Mucosa of descending colon (tissue), 3 donors: Measurements from ENCODE around the gene GOLGA6D. TPM values are rescaled to one million over a fixed set of nuclear protein-coding genes. Genes with fewer than 3 reads are reported as not detected.
A peak's percentile ranks its signal among the peaks of the same experiment; 100 is the strongest.
"Not testable (repeated sequence)": the region's sequence is repeated elsewhere in the genome, so short reads cannot be mapped to it uniquely, and the experiment has no call there.

Experiments
- ATAC-seq: fragments of 200-7000 bp; cut with Tn5 transposase; one replicate; pipeline ENCODE4 v1.9.1; 2020; ENCODE audit warnings: mild to moderate bottlenecking, moderate library complexity
- DNase-seq, 3 donors: peaks; one replicate each; pipeline ENCODE4 v3.0.0-alpha.2; 2020
- H3K36me3 ChIP-seq: fragments of 200-600 bp; one replicate; pipeline ENCODE4 v1.8.0; 2021; ENCODE audit warnings: low read depth, mild to moderate bottlenecking
- H3K4me1 ChIP-seq: fragments of 200-600 bp; one replicate; pipeline ENCODE4 v1.8.0; 2021; ENCODE audit warnings: low read depth, mild to moderate bottlenecking
- H3K4me3 ChIP-seq: fragments of 200-600 bp; one replicate; pipeline ENCODE4 v1.8.0; 2021; ENCODE audit warnings: mild to moderate bottlenecking
- H3K9me3 ChIP-seq: fragments of 200-600 bp; one replicate; pipeline ENCODE4 v1.8.0; 2021; ENCODE audit warnings: mild to moderate bottlenecking
- CTCF ChIP-seq: fragments of 200-600 bp; IDR thresholded peaks from one replicate; pipeline ENCODE4 v1.8.0; 2022; ENCODE audit warnings: antibody characterized with exemption, mild to moderate bottlenecking
- intact Hi-C, 2 donors: fragments of 100-400 bp; cut with DNase I in 1 of 2; cut with micrococcal nuclease in 1 of 2; formaldehyde crosslinking; loops; one replicate each; pipeline versions ENCODE4 v1.11.0 to v1.11.1; 2022; cut with DNase I, micrococcal nuclease
- total RNA-seq, 3 donors: library from RNA; stranded (reverse); fragmentation: NEBNext Ultra II Directional in 2 of 3; extraction: Animal tissue kit (Norgen Biotek cat#: 25700) in 2 of 3; gene quantifications; one replicate each; pipeline versions ENCODE4 v1.2.1 to v1.2.4, GENCODE V29; 2021 to 2023
- donor health status: DM: no; HTN: no; CAD: no; lungs with moderate emphysema.
- donor health status: DM: no; HTN: no; CAD: no.
- donor health status: DM: no; HTN: yes; CAD: no.

The GOLGA6D gene
- total RNA-seq, 3 donors from 2014 or later = not detected

GRCh38 chr15:75327491-75327890, 44.9 kb downstream of the GOLGA6D start:
- intact Hi-C loops = no loop called here
- H3K36me3 ChIP-seq = no peaks in the 10 kb centered on the region
- no peak for ATAC-seq

GRCh38 chr15:75328493-75329314, 46.1 kb downstream of the GOLGA6D start:
- ATAC-seq (no peak), DNase-seq (no peak)
- intact Hi-C loops = no loop called here

More at GRCh38 chr15:75327491-75327890, 44.9 kb downstream of the GOLGA6D start:
- H3K9me3 ChIP-seq = no peaks in the 10 kb centered on the region
- no peak overlapping the region for H3K4me3 ChIP-seq
- H3K4me1 ChIP-seq = no peaks in the 10 kb centered on the region
- TF ChIP-seq CTCF = no peak
- no peak for DNase-seq

GRCh38 chr15:75329571-75329970, 46.9 kb downstream of the GOLGA6D start:
- no peak overlapping the region for H3K4me3 ChIP-seq
- no peak for DNase-seq
- no peaks in the 10 kb centered on the region for H3K36me3 ChIP-seq
- TF ChIP-seq CTCF = no peak
- intact Hi-C loops = no loop called here
- no peak for ATAC-seq
- H3K4me1 ChIP-seq = no peaks in the 10 kb centered on the region
- no peaks in the 10 kb centered on the region for H3K9me3 ChIP-seq

More at GRCh38 chr15:75328493-75329314, 46.1 kb downstream of the GOLGA6D start:
- Histone ChIP-seq H3K36me3 (no peaks in the 10 kb centered on the region), H3K4me1 (no peaks in the 10 kb centered on the region), H3K4me3 (no peak overlapping the region), H3K9me3 (no peaks in the 10 kb centered on the region)
- TF ChIP-seq CTCF = no peak

- H3K4me3 ChIP-seq, H3K9me3 ChIP-seq, DNase-seq, intact Hi-C loops, H3K36me3 ChIP-seq, ATAC-seq: not testable (repeated sequence)
- H3K4me1 ChIP-seq = peaks cover 12% of the 10 kb centered on the region
These were observed 49.5 kb downstream of the GOLGA6D start for GRCh38 chr15:75332093-75332492.

- not testable (repeated sequence) for H3K9me3 ChIP-seq
These were observed 51.2 kb downstream of the GOLGA6D start for GRCh38 chr15:75333654-75334419.

GRCh38 chr15:75335313-75335704, 52.7 kb downstream of the GOLGA6D start:
- peak overlapping the region; percentile 59 for H3K4me3 ChIP-seq
- H3K4me1 ChIP-seq = peaks cover 12% of the 10 kb centered on the region
- intact Hi-C loops = no loop called here
- ATAC-seq (no peak), DNase-seq (no peak)
- no peak for TF ChIP-seq CTCF
- H3K36me3 ChIP-seq = no peaks in the 10 kb centered on the region
- no peaks in the 10 kb centered on the region for H3K9me3 ChIP-seq

More at GRCh38 chr15:75333654-75334419, 51.2 kb downstream of the GOLGA6D start:
- H3K4me3 ChIP-seq, DNase-seq, ATAC-seq, H3K36me3 ChIP-seq, intact Hi-C loops: not testable (repeated sequence)
- H3K4me1 ChIP-seq = peaks cover 12% of the 10 kb centered on the region
